Measurements from ENCODE around the gene GNAO1.

The GNAO1 gene

DNA sequence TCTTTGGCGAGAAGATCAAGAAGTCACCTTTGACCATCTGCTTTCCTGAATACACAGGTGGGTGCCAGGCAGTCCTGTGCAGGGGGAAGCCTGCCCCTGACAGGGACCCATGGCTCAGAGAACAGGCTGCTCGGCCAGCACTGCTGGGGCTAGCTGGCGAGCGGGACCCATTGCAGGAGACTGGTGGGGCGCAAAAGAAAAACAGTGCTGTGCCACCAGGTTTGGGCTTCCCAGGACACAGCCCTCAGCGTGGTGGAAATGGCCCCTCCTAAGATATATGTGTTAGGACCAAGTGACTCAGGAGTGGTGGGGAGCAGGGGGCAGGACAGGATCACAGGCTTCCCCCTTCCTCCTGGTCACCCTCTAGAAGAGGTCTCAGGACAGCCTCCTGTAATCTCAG, 160.2 kb downstream of the GNAO1 start:
- DNase-seq = no peak

DNA sequence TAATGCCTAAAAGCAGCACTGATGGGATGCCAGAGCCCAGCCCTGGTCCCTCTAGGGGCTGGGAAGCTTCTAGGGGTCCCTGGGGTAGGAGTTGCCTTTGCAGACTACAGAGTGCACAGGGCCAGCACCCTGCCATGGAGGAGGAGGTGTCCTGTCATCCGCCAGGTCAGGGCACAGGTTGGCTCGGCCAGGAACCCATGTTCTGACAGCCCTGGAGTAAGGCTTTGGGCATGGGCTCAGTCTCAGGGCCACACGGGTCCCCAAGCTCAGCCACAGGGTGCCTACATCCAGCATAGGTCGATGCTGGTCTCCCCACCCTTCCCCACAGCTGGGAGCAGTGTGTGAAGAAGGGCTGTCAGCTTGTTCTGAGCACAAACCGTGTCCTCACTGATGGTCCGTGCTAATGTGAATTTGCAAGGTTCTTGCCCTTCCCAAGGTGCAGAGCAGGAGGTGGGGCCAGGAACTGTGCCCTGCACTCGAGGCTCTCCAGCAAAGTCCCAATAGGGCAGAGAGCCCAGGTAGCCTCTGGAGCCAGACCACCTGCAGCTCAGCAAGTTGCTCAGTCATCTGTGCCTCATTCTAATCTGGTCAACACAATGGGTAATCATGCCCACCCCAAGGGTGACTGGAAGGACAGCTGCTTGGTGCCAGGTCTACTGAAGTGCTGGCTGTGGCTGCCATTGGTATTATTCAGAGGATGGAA, 161.2 kb downstream of the GNAO1 start:
- peak; percentile 48 for DNase-seq

DNA sequence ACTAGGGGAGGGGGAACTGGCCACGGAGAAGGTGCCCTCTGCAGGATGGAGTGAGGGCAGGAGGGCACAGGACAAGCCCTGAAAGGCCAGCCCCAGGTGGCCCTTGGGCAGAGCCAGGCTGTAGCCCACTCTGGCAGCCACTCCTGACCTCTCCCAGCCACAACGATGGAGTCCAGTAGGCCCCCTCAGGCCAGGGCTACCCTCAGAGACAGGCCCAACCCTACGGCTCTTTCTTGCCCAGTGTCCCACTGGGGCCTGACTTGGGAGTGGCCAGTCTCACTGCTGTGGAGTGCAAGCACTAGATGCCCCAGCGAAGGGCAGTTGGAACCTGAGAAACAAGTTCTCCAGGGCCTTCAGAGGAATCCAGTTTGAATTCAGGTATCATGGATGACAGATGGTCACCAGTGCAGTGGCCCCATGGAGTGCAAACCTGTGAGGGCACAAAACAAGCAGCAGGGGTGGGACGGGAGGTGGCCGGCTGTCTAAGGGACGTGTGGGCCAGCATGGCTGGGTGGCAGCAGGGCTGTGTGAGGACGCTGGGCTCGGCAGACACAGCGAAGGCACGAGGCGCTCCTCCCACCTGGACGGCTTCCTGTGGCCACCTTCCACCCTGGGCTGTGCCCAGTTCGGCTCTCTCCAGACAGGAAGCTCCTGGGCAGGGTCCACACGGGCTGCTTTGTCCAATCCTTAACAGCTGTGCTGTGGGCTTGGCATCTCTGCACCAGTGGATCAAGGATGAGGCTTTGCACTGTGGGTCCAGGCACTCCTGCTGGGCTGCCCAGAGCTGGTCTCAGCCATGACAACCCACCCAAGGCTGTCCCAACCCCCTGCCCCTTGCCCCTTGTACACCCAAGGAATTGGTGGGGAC, 162.0 kb downstream of the GNAO1 start:
- DNase-seq = peak; percentile 50

DNA sequence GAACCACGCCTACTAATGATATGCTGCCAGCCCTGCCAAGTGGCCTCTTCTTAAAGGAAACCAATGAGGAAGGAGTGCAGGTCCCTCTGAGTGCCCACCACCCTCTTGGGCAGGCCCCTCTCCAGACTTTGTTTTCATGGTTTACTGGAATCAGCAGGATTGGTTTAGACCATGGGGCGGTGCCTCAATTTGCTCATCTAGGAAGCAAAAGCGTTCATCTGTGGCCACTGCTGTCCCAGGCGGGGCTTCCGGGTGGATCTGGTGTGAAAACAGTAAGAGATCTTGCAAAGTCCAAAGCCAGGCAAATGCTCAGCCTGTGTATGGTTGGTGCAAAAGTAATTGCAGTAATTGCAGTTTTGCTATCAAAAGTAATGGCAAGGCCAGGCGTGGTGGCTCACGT, 162.7 kb downstream of the GNAO1 start:
- DNase-seq = peak; percentile 29

DNA sequence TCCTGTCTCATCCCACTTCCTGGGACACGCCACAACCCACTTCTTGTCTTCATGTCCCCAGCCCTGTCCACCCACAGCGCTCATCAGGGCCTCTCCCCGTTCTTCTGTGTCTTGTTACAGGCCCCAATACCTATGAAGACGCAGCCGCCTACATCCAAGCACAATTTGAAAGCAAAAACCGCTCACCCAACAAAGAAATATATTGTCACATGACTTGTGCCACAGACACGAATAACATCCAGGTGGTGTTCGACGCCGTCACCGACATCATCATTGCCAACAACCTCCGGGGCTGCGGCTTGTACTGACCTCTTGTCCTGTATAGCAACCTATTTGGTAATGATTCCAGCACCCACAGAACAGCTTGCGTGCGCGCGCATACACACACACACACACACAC, 163.5 kb downstream of the GNAO1 start:
- peak; percentile 34 for DNase-seq

DNA sequence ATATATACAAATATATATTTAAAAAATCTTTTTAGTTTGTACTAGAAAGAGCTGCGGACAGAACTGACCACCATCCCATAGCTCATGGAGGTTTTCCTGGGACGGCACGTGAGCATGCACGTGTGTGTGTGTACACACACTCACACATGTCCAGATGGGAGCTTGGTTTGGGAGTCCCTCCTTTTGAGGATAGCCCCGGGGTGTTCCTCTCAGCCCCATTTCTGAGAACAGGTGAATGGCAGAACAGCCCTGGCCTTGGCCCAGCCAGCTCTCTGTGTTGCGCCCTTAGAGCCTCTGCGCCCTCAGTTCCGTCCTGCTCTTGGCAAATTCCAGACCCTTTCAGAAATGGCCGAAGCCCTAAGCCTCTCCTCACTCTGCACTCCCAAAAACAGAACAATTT, 163.9 kb downstream of the GNAO1 start:
- peak; percentile 26 for DNase-seq

DNA sequence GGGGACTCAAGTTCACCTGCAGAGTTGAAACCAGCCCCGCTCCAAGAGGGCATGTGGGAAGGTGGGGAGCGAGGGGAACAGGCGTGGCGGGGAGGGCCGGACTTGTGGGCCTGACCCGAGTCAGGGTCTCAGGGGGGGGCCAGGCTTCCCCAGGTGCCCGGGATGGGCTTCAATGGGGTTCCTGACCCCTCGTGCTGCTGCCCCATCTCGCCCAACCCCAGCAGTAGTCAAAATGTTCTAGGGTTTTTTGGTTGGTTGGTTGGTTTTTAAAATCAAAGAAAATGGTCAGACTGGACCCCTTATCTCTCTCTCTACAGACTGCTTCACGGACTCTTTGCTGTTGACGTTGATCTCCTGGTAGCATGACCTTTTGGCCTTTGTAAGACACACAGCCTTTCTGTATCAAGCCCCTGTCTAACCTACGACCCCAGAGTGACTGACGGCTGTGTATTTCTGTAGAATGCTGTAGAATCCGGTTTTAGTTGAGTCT, 164.5 kb downstream of the GNAO1 start:
- peak; percentile 27 for DNase-seq

DNA sequence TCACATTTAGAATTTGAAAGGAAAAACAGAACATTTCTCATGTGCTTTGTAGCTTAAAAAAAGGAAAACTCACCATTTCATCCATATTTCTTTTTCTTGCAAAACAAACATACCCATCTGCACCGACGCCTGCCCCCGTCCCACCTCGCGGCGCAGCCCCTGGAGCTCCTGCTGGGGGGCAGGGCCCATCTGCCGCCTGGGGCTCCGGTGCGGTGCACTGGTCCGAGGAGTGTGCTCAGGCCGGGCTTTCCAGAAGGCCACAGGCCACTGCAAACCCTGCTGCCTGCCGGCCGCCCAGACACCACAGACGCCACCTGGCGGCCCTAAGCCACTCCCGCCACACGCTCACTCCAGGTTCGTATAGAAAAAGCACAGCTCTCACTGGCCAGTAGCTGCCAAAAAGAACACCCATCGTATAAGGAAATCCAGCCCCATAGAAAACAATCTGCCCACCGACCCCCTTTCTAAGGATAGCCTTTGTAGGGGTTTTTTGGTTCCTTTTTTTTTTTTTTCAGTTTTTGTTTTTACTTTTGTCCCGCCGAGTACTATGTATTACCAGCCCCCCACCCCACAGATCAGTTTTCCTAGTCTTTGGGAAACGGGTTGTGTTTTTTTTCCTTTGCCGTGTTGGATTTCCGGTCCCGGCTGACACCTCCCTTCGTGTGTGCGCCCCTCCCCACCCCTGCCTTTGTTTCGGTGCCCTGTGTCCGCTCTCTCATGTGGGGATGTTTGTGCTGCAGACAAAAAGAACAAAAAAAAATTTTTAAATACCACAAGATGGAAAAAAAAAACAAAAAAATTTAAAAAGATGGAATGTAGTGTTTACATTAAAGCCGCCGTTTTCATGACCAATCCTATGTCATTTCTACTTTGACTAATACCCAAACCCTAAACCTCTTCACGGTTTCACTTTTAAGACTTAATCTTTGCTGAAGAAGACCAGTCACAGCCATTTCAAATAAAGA, 165.3 kb downstream of the GNAO1 start:
- peak; percentile 95 for DNase-seq

DNA sequence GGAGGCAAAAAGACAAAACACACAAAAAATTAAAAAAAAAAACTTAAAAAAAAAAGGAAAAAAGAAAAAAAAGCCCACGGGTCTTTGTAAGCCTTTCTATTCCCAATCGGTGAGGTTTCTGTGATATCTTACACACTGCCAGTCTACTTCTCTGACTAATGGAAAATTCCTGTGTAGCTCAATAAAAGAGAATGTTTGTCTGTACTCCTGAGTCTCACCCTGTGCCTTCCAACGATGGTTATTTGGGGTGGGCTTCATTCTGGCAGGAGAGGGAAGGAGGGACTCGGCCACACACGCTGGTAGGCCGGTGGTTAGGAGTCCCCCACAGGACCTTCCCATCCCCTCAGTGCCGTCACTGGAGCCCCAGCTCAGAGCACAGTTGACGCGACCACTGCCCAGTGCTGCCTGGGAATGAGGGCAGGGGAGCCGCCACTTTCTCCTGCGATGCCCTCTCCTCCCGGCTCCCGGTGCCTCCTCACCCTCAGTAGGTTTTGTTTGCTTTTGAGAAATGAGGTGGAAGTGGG, 166.0 kb downstream of the GNAO1 start:
- DNase-seq = peak; percentile 53

DNA sequence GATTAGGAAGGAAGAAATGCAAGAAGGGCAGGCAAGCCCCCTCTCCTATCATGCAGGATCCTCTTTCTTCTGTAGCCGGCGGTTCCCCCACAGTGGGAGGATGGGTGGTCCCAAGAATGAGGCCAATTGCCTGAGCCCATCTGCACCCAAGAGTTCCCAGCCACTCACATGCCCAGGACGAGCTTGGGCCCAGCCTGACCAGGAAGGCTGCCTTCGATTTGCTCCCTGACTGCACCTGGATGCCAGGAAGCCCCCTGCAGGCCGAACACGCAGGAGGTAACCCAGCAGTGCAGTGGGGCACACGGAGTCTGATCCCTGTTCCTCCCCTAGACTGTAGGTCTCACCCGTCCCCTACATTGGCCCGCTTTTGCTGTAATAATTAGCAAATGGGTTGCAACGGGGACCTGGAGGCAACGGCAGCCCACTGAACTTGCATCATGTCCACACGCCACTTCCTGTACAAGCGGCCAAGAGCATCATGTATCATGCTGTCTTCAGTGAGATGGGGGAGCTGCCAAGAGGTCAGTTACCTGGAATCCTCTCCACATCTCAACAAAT, 166.6 kb downstream of the GNAO1 start:
- peak; percentile 60 for DNase-seq

DNA sequence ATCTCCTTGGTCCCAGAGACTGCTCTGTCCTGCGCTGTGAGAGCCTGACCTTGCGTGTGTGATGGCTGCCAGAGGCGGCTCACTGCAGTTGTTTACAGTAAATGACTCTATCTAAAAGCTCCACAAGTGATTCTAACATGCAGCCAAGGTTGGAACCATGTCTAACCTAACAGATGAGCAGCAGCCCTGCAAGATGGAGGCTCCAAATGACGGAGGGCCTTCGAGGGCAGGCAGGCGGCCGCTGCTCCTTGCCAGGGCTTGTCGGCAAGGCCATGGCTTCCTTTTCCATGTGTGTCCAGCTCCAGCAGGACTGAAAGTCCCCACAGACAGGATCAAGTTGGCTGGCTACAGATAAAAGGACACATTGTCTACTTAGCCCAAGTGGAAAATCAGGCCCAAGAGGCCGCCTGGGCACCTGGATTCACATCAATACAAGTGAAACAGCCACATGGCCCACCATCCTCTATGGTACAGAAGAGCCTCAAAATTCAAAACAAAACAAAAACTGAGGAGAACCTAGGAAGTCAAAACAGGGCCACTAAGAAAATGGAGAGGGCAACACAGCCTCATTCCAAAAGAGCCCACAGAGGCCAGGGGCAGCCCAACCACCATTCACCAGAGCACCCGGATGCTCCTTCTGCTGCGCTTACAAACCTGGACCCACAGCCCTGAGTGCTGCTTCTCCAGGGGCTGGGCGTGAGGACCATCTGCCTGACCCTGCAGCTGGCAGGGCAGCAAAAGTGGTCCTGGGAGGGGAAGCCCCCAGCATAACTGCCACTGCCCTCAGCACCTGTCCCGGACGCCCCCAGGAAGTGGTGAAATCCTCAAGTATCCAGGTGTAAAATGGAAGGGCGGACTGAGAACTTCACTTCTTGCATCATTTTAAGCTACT, 169.1 kb downstream of the GNAO1 start:
- no peak for DNase-seq

DNA sequence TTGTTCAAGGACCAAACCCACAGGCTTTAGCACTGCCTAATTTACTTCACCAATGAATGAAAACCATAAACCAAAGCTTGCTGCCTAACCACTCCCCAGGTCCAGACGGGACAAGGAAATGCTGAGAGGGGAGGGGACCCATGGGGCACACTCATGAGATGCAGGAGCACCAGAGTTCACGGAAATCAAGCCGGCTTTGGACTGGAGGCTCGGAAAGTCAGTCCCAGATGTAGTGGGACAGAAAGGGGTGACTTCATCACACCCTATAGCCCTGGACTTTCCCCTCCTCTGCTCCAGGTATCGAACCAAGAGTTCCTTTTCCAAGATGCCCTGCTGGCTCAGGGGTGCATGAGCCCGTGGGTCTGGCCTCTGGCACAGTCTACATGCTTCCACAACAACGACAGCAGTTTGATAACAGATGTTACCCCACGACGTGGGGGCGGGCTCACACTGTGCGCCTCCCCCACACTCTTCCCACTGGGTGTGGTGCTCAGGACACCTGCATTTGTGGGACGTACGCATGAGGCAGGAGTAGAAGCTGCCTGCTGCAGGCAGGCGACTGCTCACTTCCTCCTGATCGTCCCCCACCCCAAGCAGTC, 170.9 kb downstream of the GNAO1 start:
- DNase-seq = no peak

DNA sequence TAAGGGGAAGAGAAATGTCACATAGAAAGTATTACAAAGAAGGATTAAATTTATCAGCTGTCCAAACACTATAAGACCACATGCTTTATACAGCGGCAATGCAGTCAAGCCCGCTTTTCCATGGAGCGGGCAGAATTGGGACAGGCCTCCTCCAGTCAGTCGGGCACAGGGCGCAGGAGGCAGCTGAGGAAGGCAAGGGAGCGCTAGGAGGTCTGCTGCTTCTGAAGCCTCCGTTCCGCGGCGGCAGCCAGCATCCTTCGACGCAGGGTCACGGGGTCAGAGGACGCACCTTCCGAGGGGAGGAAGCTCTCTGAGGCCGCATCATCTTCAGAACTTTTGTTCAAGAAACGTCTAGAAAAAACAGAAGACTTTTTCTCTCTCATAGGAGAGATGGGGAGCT, 171.4 kb downstream of the GNAO1 start:
- no peak for DNase-seq

DNA sequence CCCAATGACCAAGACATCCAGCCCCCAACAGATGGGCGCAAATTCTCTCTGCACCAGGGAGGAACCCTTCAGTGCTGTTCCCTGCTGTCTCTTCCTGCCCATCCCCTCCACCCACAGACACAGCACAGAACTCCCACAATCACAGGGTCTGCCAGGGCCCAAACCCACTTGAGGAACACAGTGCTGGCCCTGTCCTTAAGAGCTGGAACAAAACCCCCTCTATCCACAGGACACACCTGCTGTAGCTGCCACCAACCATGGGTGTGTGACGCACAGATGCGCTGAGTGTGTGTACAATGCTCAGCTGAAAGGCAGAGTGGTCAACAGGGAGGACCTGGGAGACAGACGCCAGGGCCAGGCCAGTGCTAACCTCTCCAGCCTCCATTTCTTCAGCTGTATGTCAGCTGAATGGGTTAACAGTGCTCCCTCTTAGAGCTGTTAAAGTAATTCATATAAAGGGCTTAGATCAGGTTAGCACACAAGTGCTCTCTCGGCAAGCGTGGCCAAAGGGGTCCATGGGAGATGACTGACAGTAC, 172.0 kb downstream of the GNAO1 start:
- DNase-seq = no peak

DNA sequence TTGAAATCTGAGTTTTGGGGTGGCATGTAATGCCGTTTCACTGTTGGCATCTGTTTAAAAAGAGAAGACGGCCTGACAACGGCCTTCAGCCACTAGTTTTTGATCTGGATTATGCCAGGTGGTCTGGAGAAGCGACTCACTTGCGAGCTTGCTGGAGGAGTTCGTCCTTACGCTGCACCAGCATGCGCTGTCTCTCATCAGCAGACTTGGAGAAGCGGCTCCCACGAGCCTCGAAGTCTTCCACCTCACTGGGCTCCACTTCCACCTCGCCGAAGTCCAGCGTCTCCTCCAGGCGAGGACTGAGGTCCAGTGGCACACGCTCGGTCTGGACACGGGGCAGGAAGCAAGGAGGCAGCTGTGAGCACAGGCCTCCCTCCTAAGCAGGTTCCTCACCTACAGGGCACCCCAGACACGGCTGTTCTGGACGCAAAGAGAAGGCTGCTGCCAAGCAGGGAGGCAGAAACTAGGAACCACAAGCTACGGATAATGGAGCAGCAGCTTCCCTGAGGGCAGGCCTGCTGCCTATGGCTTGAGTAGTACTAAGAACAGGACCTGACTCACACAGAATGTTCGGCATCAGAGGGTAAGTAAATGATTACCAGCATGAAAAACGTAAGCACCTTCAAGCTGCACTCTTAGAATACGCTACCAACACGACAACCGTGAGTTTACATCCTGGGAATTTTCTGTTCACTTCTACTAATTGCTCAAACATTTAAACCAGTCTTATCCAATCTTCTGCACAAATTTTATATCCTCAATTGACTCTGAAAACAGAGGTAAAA, 172.7 kb downstream of the GNAO1 start:
- no peak for DNase-seq

DNA sequence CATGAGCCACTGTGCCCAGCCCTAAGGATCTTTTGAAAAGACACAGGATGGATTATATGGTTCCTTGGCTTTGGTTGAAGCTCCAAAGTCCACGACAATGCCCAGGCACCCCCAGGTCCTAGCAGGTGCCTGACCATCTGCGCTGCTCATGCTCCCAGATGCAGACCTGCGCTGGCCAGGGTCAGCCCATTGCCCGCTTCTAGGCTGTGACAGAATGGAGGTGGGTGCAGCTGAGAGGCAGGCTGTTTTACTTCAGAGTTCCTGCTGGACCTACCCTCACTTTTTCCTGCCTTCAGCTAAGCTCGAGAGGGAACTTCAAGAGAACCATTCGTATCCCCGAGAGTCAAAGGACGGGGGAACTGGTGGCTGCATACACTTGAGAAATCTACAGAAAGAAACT, 173.6 kb downstream of the GNAO1 start:
- no peak for DNase-seq

DNA sequence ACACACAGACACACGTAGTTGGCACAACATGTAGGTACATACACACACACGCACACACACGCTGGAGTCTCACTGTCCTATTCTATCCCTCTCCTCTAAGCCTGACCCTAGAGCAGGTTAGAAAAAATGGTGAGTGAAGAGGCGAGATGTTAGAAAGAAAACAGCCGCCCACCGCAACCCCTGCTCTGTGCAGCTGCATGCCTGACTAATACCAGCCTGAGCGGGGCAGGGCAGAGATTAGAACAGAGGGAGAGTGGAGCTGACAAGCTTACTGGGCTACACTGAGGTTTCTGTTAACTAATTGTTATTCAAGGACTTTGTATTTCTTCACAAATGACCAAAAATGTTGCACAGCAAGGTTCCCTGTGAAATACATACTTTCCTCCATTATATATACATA, 174.3 kb downstream of the GNAO1 start:
- no peak for DNase-seq

DNA sequence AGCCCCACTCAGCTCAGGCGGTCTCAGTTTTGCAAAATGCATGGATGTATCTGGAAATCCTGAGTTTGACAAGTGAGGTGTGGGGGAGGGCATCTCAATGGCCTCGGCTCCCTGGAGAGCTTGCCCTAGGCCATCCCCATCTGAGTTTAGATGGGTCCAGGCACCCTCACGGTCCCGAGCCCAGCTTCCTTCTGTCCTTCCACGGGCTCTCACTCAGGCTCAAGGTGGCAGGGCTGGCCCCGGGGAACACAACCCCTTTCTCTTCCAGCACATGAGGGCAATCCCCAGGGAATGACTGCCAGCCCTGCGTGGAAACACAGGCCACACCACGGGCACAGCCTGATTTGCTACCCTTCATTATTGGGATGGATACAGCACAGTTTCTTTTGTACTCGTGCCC, 175.7 kb downstream of the GNAO1 start:
- no peak for DNase-seq

DNA sequence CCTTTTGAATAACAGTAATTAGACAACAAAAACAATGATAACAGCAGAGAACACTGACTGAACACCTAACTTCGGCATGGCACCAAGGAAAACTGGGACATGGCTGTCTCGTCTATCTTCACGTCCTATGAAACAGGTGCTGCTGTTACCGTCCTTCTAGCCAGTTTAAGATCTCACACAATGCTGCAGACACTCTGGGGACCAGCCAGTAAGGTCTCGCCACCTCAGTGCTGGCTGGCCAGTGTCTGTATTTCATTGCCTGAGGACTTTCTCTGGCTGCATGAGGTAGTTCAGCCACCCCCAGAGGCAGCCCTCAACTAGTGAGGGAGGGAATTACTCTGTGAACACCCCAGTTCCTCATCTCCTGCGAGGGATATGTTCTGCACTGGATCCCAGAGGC, 176.5 kb downstream of the GNAO1 start:
- peak; percentile 50 for DNase-seq

DNA sequence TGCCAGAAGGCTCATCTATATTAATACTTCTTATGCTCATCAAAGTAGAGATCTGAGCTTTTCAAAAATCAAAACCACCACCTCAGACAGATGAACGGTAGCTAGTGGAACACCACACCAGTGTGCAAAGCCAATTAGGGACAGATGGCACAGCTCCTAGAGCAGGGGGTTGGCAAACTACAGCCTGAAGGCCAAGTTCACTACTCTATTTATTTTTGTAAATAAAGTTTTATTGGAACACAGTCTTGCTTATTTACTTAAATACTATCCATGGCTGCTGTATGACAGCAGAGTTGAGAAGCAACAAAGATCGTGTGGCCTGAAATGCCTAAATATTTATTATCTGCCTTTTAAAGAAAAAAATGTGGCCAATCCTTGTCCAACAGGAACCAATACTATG, 177.3 kb downstream of the GNAO1 start:
- DNase-seq = no peak

Data from islet precursor cell (in vitro differentiated cells).